NCI-H1694 treated with DMSO at 0.1 percent for 48 hours (cell line): ENCODE data around the gene MAT2A.
"Not testable (repeated sequence)": the region's sequence is repeated elsewhere in the genome, so short reads cannot be mapped to it uniquely, and the experiment has no call there.

Source experiments
- DNase-seq: peaks from one replicate; lab custom pipeline; 2025; lab: John Stamatoyannopoulos, UW

MAT2A gene

GRCh38 chr2:85579266-85579935, 40.4 kb downstream of the MAT2A start:
- no peak for DNase-seq

DNA sequence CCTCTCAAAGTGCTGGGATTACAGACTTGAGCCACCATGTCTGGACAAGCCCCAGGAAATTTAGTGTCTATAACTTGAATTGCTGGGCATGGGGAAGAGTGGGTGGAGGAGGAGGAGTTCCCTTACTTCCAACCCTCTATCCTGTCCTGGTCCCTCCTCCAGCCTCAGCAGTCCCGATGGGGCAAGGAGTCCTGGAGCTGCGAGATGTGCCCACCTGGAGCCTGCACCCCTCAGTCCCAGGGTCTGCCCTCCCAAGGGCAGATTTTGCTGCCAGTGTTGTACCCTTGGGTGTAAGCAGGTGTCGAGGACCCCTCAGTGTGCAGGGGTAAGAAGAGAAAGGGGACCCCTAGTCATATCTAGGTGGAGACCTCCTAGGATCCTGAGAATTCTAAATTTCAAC, 41.2 kb downstream of the MAT2A start:
- DNase-seq, result no peak

GRCh38 chr2:85582492-85582891, 43.5 kb downstream of the MAT2A start:
- DNase-seq, result no peak

GRCh38 chr2:85583667-85584353, 44.8 kb downstream of the MAT2A start:
- no peak for DNase-seq

- DNase-seq, result no peak
Measured at GRCh38 chr2:85584354-85584856, 45.4 kb downstream of the MAT2A start, which contains the start of gene VAMP5. VAMP5 (plus strand) TSS chr2:85584431; CDS start chr2:85584491, 60 bp downstream.

- DNase-seq, result no peak
Measured at GRCh38 chr2:85584857-85585780, 46.2 kb downstream of the MAT2A start.

DNA sequence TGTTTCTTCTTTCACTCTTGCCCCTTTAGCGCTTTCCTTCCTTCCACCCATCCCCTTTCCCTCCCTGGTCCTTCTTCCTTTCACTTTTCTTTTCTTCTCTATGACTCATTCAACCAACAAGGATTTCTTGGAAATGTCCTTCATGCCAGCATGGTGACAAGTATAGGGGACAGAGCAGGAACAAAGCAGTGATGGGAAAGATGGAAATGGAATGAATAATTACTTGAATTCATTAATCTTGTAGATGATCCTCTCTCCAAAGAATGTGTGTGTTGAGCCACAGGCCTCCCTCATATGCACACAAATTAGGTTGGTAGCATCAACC, 46.8 kb downstream of the MAT2A start:
- no peak for DNase-seq

DNA sequence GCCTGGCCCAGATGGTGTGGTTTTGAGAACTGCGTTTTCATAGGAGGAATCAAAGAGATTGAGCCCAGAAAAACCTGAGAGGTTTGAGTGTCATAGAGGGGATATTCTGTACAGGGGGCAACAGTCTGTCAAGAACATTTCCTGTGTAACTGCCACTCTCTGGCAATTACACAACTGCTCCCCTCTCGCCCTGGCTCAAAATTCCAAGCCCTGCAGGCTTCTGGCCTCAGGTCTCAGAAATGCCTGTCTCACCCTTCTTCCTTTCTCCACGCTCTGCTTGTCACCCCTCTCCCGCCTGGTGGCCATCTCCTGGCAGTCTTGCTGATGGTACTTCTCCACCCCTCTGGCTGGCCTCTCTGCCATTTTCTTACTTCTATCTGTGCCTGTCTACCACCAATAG, 49.3 kb downstream of the MAT2A start:
- no peak for DNase-seq

GRCh38 chr2:85588645-85589044, 49.7 kb downstream of the MAT2A start:
- DNase-seq, result no peak

GRCh38 chr2:85589181-85589580, 50.2 kb downstream of the MAT2A start:
- DNase-seq, result no peak

DNA sequence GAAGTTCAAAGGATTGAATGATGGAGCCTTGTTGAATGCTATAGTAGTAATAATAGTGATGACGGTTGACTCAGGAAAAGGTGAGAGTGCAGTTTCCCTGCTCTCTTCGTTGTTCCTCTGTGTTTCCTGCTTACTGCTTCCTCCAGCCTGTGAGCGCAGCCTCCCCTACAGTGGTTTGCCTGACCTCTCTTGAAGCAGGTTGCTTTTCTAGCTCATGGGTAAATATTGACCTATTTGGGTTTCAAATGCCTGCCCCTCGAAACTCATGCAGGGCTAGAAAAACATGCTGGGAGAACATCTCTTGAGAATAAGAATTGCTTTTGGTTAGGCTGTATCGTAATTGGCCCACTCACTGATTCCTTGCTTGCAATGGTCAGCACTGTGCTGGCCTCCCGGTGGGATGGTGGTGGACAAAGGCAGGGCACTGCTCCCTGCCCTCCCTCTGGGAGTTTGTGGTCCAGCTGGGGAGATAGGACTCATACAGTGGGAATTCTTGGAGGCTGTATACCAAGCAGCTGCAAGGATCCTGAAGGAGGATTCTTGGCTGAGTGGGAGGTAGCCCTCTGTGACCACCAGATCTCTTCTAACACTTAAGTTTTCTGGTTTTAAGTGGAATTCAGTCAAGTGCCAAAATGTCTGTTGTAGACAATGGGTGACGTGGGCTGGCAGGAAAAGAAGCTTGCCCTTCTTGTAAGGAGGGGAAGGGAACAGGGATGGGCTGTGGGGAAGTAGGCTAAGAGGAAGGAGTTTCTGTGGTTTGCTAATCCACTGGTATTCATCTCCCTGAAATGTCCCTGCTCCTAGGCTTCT, 51.2 kb downstream of the MAT2A start:
- DNase-seq, result no peak

GRCh38 chr2:85590950-85591349, 52.0 kb downstream of the MAT2A start:
- DNase-seq, result no peak

DNA sequence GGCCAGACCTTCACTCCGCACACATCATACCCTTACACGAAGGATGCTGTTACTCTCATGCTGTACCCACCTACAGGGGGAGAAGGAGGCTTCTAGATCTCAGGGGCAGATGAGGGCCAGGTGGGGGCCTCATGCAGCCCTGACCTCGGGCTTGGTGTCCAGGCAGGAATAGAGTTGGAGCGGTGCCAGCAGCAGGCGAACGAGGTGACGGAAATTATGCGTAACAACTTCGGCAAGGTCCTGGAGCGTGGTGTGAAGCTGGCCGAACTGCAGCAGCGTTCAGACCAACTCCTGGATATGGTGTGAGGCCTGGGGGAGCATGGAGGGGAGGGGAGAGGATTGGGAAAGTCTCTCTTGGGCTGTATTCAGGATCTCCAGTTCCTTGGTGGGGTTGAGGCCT, 52.6 kb downstream of the MAT2A start:
- DNase-seq, result no peak

GRCh38 chr2:85592299-85592698, 53.3 kb downstream of the MAT2A start:
- DNase-seq, result not testable (repeated sequence)

GRCh38 chr2:85593023-85593422, 54.1 kb downstream of the MAT2A start:
- no peak for DNase-seq
